Activated naive CD4-positive, alpha-beta T cell treated with anti-CD3 and anti-CD28 coated beads, Interleukin-2, amount 50 U/mL, for 72 hours (primary cell): ENCODE measurements around the gene SIRT5. TPM values are rescaled to one million over a fixed set of nuclear protein-coding genes. Genes with fewer than 3 reads are reported as not detected.

Source experiments
- ATAC-seq, 2 donors: fragments of 150-1000 bp; cut with Tn5 transposase; 2 replicates each; pipeline ENCODE4 v1.10.0; 2021; ENCODE audit warnings: mild to moderate bottlenecking in 2 of 2, moderate library complexity in 2 of 2
- DNase-seq, 2 donors: peaks; one replicate each; pipeline ENCODE4 v3.0.0; 2021 to 2022; ENCODE audit warnings: low spot score in 2 of 2
- H3K27ac Mint-ChIP-seq, 2 donors: one replicate each; pipeline ENCODE4 v1.8.0; 2022; ENCODE audit warnings: mild to moderate bottlenecking in 2 of 2, mixed read lengths in 2 of 2
- H3K36me3 Mint-ChIP-seq, 2 donors: one replicate each; pipeline ENCODE4 v1.8.0; 2022; ENCODE audit warnings: mixed read lengths in 2 of 2
- H3K9me3 Mint-ChIP-seq, 2 donors: one replicate each; pipeline ENCODE4 v1.8.0; 2022; ENCODE audit warnings: mixed read lengths in 2 of 2
- total RNA-seq, 2 donors: library from RNA; stranded (reverse); gene quantifications; one replicate each; pipeline ENCODE4 v1.2.3, GENCODE V29; 2022

The SIRT5 gene
- total RNA-seq, result 10 to 100 TPM in 1 of 2 donors, 1 to 10 TPM in 1; 7.4 to 15.3 TPM

DNA sequence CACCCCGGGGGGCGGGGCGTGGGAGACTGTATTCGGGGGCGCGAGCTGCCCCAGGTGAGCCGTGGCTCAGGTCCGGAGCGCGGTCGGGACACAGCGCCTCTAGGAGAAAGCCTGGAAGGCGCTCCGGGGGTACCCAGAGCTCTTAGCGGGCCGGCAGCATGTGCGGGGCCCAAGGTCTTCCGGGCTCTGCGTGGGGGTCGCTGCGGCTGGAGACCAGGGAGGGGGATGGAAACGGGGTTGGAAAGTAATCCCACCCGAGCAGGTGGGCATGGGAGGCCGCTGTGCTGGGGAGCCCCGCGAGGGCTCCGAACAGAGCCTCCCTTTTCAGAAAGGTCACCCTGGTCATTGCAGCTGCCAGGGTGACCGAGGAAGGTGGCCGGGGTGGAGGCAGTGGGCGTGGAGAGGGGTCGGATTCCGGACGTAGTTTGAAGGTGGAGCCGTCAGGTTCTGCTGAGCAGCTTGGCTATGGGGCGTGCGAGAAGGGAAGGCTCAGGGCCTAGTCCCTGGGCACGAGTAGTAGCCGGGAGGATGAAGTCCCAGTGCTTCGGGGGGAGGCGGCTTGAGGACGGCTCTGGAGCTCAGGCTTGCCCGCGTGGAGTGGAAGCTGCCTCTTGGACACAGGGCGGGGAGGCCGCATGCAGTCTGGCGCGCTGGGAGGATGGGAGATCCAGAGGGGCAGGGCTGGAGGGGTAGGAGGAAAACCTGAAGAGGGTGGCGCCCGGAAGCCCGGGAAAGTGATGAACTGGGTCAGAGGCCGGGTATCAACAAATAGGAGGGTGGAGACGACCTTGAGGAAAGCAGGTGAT, at the start of gene SIRT5:
SIRT5 (plus strand) TSS at position 31 of the 806 bp plus-strand sequence. CDS start 9,510 bp downstream, outside the sequence.
- peak; percentile 80 to 86 for DNase-seq
- ATAC-seq, result peak; percentile 71 to 78
- Mint-ChIP-seq H3K36me3 (no peaks in the 10 kb centered on the region), H3K27ac (peak within 1 kb of the TSS; percentile 96 to 98), H3K9me3 (no peaks in the 10 kb centered on the region)

DNA sequence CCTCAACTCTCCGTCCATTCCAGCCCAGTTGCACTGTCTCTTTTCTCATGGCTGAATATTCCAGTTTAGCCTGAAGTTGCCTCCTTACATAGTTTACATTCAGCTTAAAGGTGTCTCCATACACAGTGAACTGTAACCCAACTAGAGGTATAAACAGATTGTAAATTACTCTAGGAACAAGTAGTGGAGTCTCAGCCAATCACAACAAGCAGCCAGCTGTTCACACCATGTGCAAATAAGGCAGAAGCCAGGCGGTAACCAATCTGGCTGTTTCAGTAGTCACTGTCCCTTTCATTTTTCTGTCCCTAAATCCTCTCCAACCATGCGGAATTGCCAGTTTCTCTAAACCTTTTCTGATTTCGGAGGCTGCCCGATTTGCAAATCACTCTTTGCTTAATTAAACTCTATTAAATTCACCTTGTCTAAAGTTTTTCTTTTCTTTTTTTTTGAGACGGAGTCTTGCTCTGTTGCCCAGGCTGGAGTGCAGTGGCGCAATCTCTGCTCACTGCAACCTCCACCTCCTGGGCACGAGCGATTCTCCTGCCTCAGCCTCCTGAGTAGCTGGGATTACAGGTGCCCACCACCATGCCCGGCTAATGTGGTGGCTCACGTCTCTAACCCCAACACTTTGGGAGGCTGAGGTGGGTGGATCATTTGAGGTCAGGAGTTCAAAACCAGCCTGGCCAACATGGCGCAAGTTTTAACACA, 49.4 kb upstream of the SIRT5 start:
- ATAC-seq, result no peak
- Mint-ChIP-seq H3K27ac (peak overlapping the region in 1 of 2 donors; percentile 57), H3K36me3 (no peaks in the 10 kb centered on the region), H3K9me3 (no peaks in the 10 kb centered on the region)
- DNase-seq, result no peak

DNA sequence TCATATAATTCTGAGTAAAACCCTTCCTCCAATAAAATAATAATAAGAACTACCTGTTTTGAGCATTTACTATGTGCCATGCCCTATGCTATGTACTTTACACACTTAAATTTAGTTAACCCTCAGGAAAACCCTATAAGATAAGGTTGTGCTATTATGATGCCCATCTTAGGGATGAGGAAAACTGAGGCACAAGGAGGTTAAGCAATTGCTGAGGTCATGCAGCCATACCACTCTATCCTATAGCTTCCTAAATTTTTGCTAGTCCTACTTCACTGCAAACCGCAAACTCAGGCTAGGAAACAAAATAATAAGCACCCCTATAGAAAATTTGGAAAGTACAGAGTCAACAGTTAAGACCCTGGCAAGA, 48.1 kb upstream of the SIRT5 start:
- no peaks in the 10 kb centered on the region for H3K36me3 Mint-ChIP-seq
- no peak for ATAC-seq
- peak overlapping the region in 1 of 2 donors; percentile 82 for H3K27ac Mint-ChIP-seq

DNA sequence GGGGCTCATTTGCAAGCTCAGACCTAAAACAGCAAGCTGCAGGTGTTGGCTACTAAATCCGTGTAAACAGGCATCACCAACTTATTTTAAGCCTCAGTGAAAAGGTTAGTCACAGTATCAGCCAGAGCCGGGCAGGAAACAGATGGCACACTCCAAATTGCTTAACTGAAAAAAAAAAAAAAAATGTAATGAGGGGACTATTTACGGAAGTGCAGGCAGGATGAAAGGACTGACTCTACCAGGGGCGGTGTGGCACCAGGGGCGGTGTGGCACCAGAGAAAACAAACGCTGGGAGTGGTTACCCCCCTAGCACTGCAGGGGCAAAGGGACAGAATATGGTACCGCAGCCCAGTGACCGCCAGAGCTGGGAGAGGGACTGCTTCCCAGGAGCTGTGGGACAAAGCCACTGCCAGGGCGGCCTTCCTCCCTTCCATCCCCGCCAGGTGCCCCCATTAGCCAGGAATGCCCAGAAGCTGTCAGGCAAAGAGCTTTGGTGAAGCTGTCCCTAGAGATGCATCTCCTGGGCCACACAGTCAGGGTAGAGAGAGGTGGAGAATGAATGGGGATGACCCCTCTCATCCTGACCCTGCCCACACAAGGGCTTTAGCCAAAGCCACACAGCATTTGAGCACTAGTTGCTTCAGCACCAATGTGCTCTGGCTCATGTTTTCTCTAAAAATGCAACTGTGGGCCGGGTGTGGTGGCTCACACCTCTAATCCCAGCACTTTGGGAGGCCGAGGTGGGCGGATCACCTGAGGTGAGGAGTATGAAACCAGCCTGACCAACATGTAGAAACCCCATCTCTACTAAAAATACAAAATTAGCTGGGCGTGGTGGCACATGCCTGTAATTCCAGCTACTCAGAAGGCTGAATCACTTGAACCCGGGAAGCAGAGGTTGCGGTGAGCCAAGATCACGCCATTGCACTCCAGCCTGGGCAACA, 47.4 kb upstream of the SIRT5 start:
- H3K27ac Mint-ChIP-seq, result peak overlapping the region; percentile 18 to 82

More for the DNA sequence above, 48.1 kb upstream of the SIRT5 start:
- no peaks in the 10 kb centered on the region for H3K9me3 Mint-ChIP-seq
- DNase-seq, result no peak

DNA sequence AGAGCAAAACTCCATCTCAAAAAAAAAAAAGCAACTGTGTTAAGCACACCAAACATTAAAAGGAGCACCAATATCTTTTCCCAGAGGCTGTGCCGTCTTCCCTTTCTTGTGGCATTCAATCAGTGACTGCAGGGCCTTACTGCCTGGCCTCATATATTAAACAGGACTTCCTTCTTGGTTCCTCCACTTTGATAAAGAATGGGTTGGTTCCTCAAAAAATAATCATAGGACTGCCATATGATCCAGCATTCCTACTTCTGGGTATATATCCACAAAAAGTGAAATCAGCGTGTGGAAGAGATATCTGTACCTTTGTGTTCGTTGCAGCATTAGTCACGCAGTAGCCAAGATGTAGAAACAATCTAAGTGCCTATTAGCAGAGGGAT, 46.7 kb upstream of the SIRT5 start:
- ATAC-seq, result no peak
- no peaks in the 10 kb centered on the region for H3K9me3 Mint-ChIP-seq
- no peaks in the 10 kb centered on the region for H3K36me3 Mint-ChIP-seq
- DNase-seq, result no peak
- H3K27ac Mint-ChIP-seq, result no peak overlapping the region

More for the DNA sequence above, 47.4 kb upstream of the SIRT5 start:
- no peaks in the 10 kb centered on the region for H3K36me3 Mint-ChIP-seq
- DNase-seq (no peak), ATAC-seq (peak; percentile 75 to 82)
- H3K9me3 Mint-ChIP-seq, result no peaks in the 10 kb centered on the region

DNA sequence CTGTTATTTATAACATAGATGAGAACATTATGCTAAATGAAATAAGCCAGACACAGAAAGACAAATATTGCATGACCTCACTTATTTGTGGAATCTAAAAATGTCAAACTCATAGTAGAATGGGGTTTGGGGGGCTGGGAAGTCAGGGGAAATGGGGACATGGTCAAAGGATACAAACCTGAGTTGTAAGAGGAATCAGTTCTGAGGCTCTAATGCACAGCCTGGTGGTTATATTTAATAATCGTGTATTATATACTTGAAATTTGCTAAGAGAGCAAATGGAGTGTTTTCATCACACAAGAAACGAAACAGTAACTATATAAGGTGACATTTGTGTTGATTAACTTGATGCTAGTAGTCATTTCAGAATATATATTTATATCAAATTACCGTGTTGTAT, 46.2 kb upstream of the SIRT5 start:
- ATAC-seq, result no peak
- Mint-ChIP-seq H3K27ac (no peak overlapping the region), H3K9me3 (no peaks in the 10 kb centered on the region), H3K36me3 (no peaks in the 10 kb centered on the region)
- DNase-seq, result no peak

DNA sequence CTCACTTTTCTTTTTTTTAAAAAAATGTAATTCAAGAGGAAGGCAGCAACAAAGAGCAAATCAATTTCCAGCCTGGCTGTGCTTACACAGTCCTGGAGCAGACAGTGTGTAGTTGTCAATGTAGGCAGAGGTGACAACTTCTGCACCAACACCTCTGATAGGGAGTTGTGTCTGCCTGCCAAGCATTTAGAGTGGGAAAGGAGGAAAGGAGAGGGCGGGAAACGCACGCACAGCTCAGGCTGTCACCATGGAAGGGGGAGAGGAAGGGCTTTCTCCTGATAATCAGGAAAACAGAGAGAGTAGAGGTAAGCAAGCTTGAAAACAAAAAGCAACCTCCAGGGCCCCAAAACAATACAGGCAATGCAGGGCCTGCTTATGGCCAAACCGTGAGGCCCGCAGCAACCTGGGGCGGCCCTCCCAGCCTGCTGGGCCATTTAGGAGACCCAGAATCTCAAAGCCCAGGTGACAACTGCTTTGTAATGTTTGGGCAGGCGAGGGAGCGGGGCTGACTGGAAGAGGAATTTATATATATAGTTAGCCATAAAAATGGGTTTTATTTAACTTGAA, 45.5 kb upstream of the SIRT5 start:
- no peak for ATAC-seq

DNA sequence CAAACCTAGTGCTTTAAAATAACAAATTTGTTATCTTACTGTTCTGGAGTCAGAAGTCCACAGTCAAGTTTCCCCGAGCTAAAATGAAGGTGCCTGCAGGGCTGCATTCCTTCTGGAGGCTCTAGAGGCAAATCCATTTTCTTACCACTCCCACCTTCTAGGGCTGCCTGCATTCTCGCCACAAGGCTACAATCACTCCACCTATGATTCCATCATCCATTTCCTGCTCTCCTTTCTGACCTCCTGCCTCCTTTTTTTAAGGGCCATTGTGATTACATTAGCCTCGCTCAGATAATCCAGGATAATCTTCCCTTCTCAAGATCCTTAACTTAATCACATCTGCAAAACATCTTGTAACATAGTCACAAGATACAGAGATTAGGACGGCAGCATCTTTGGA, 42.4 kb upstream of the SIRT5 start:
- DNase-seq, result no peak
- Mint-ChIP-seq H3K27ac (no peak overlapping the region), H3K9me3 (no peaks in the 10 kb centered on the region), H3K36me3 (no peaks in the 10 kb centered on the region)
- no peak for ATAC-seq

More for the DNA sequence above, 45.5 kb upstream of the SIRT5 start:
- Mint-ChIP-seq H3K27ac (no peak overlapping the region), H3K36me3 (no peaks in the 10 kb centered on the region), H3K9me3 (no peaks in the 10 kb centered on the region)
- no peak for DNase-seq

DNA sequence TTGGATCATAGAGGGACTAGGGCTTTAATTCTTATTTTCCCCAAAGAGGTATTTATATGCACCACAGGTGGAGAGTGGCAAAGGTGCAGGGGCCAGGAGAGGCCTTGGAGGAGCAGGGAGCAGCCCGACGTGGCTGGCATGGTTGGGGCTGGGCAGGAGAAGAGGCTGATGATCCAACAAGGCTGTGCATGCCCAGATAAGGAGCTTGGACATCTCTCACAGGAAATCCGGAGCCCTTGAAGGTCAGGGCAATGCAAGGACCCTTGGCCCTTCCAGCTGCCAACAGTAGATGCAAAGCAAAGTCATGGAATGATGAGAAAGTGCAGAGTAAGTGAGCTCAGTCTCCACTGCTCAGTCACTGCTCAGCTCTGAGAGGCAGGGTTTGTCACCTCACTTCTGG, 39.9 kb upstream of the SIRT5 start:
- DNase-seq (no peak), ATAC-seq (no peak)
- no peaks in the 10 kb centered on the region for H3K36me3 Mint-ChIP-seq
- H3K9me3 Mint-ChIP-seq, result no peaks in the 10 kb centered on the region
- H3K27ac Mint-ChIP-seq, result no peak overlapping the region

DNA sequence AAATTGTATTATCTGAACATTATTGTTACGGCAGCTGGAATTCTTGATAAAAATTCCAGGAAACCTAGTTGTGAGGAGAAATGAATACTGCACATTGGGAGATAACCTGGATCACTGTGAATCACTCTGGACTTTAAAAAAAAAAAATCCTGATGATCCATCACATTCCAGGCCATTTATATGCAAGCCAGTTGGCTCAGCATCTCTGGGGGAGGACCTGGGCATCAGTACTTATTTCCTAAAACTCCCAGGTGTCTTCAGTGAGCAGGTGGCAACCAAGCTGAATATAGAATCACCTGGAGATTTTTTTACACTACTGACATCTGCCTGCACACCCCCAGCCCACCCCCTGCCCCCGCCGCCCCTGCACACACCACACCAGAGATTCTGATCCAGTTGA, 39.1 kb upstream of the SIRT5 start:
- no peak for ATAC-seq
- no peak for DNase-seq

DNA sequence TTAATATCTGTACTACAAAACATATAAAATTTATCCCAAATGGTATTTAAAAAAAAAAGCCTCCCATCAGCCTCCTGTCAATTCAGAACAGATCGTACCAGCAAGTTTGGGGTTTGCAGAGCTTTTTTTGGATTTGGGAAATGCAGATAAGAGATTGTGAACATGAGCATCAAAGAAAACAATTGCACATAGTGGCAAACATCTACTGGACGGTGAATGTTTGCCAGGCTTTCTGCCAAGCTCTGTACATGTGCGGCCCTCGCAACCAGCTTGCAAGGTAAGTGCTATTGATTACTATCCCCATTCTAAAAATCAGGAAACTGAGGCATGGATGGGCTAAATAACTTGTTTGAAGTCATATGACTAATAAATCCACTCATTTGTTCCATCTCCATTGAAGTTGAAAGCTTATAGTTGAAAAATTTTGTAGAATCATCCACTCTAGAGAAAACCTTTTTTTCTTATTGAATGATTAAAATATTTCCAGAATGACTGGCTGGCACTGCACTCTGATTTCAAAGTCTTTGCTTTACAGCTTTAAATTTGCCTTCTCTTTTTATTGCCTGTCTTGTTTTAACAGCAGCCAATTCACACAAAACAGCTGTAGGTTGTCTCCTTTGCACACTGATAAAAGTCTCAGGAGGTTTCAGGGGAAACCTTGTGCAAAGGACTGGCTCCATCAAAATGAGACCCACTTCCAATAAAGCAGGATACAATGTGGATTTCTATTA, 37.4 kb upstream of the SIRT5 start:
- H3K36me3 Mint-ChIP-seq, result no peaks in the 10 kb centered on the region
- no peak for DNase-seq
- no peak overlapping the region for H3K27ac Mint-ChIP-seq
- no peak for ATAC-seq
- no peaks in the 10 kb centered on the region for H3K9me3 Mint-ChIP-seq

More for the DNA sequence above, 39.1 kb upstream of the SIRT5 start:
- Mint-ChIP-seq H3K36me3 (no peaks in the 10 kb centered on the region), H3K27ac (no peak overlapping the region), H3K9me3 (no peaks in the 10 kb centered on the region)

DNA sequence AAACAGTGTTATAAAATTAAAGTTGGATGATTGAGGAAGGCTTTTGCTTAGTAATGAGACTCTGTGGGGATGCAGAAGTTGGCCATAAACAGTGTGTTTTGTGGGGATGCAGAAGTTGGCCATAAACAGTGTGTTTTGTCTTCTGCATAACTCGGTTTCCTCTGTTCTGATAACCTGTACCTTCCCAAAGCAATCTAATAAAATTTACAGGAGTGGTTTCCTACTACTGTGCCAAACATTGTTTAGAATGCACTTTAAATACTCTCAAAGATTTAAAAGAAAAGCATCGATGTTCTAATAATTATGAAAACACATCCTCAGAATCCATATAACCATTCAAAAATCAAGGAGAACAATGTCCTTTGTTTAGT, 36.9 kb upstream of the SIRT5 start:
- ATAC-seq (no peak), DNase-seq (no peak)
- Mint-ChIP-seq H3K27ac (no peak overlapping the region), H3K9me3 (no peaks in the 10 kb centered on the region), H3K36me3 (no peaks in the 10 kb centered on the region)

DNA sequence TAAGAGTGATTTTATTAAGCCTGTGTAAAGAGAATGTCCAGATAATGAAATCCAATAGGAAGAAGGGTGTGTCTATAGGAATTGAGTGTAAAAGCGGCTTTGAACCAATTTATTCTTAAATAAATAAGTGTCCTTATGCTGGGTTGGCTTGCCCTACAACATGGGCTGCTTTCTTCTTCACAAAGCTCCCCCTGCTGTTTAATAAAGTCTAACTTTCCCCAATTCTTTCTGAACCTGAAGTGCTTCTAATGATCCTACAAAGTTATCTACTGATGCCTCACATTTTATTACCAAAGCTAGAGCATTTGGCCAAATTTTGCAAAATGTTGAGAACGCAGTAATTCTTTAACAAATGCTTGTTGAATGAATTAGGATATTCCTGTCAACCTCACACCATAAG, 36.3 kb upstream of the SIRT5 start:
- Mint-ChIP-seq H3K9me3 (no peaks in the 10 kb centered on the region), H3K27ac (no peak overlapping the region), H3K36me3 (no peaks in the 10 kb centered on the region)
- ATAC-seq (no peak), DNase-seq (no peak)

DNA sequence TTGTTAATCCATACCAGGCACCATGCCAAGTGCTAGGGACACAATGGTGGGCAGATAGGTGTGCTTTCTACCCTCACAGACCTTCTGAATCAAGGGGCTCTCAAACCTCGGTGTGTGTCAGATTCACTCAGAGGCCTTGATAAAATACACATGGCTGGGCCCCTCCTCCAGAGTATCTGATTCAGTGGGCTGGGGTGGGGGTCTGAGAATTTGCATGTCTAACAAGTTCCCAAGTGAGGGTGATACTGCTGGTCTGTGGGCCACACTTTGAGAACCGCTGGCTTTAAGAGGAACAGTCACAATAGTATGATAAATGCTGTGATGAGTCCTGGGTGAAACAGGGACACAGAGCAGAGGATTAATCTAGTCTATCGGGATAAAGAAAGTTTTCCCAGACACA, 35.8 kb upstream of the SIRT5 start:
- ATAC-seq, result no peak
- Mint-ChIP-seq H3K27ac (no peak overlapping the region), H3K9me3 (no peaks in the 10 kb centered on the region), H3K36me3 (no peaks in the 10 kb centered on the region)
- DNase-seq, result no peak

DNA sequence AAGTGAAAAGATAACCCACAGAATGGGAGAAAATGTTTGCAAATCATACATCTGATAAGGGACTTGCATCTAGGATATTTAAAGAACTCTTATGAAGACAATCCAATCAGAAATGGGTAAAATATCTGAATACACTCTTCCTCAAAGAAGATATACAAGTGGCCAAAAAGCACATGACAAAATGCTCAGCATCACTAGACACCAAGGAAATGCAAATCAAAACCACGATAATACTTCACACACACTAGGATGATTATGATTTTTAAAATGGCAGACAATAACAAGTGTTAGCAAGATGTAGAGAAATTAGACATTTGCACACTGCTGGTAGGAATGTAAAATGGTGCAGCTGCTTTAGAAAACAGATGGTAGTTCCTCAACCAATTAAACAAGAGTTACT, 34.8 kb upstream of the SIRT5 start:
- DNase-seq (no peak), ATAC-seq (no peak)
- Mint-ChIP-seq H3K36me3 (no peaks in the 10 kb centered on the region), H3K27ac (no peak overlapping the region), H3K9me3 (no peaks in the 10 kb centered on the region)

DNA sequence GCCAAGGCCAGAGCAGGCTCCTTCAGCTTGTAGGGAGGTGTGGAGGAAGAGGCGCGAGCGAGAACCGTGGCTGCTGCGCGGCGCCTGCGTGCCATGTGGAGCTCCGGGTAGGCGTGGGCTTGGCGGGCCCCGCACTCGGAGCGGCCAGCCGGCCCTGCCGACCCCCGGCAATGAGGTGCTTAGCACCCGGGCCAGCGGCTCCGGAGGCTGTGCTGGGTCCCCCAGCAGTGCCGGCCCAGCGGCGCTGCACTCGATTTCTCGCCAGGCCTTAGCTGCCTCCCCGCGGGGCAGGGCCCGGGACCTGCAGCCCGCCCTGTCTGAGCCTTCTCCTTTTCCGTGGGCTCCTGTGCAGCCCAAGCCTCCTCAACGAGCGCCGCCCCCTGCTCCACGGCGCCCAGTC, 32.9 kb upstream of the SIRT5 start:
- no peak overlapping the region for H3K27ac Mint-ChIP-seq

More for the DNA sequence above, 32.9 kb upstream of the SIRT5 start:
- no peak for DNase-seq
- Mint-ChIP-seq H3K9me3 (no peaks in the 10 kb centered on the region), H3K36me3 (no peaks in the 10 kb centered on the region)
- ATAC-seq, result no peak
